GM23338 (cell line): ENCODE data around the gene PRPF6.

ENCODE experiments used
- EZH2phosphoT487 ChIP-seq: fragments of 200-600 bp; sonication (generic); IDR thresholded peaks from one replicate; pipeline ENCODE4 v1.8.1; 2018; ENCODE audit warnings: antibody characterized with exemption; ENCODE audit not compliant: unreplicated experiment
- JUNB ChIP-seq: IDR thresholded peaks from one replicate; pipeline ENCODE4 v1.6.1; 2016; ENCODE audit warnings: antibody characterized with exemption; ENCODE audit not compliant: unreplicated experiment
- TF ChIP-seq, protein P1 (sequence below), 2 experiments: fragments of 200-600 bp in 1 of 2; sonication (generic) in 1 of 2; conservative IDR thresholded peaks; 2 replicates each; pipeline versions ENCODE4 v1.5.1 to v1.6.1; 2016 to 2017; ENCODE audit warnings: antibody characterized with exemption in 2 of 2, low read depth in 2 of 2, mild to moderate bottlenecking in 2 of 2, moderate library complexity in 1 of 2
- TF ChIP-seq, protein P2 (sequence below): IDR thresholded peaks from one replicate; pipeline ENCODE4 v1.6.1; 2018; ENCODE audit warnings: antibody characterized with exemption; ENCODE audit not compliant: unreplicated experiment

DNA sequence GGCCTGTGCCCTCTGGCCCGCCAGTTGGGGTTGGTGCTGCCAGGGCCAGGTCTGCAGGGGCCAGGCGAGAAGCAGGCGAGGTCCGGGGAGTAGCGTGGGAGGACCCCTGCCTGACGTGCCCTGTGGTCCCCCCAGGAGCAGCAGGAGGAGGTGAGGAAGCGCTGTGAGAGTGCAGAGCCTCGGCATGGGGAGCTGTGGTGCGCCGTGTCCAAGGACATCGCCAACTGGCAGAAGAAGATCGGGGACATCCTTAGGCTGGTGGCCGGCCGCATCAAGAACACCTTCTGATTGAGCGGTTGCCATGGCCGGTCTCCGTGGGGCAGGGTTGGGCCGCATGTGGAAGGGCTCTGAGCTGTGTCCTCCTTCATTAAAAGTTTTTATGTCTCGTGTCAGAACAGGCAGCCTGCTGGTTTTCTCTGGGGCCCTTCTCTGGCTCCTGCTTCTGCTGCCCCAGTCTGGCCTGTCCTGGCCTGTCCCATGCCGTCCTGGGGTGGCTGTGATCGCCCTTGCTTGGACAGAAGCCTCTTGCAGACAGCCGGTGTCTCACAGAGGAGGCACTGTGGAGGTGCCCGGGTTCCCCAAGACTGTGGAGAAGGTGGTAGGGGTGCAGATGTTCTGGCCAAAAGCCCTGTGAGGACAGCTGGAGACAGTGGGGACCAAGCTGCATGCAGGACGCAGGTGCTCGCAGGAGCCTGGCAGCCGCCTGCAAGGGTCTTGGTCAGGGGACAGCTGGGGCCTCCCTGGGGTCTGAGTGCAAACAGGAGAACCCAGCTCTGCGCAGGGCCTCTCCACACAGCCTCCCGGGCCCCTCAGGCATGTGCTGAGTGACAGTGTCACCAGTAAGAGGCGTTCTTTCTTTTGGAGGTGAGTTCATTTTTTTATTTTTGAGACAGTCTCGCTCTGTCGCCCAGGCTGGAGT lies 52.0 kb downstream of the PRPF6 start:
- TF ChIP-seq, protein P1, sequence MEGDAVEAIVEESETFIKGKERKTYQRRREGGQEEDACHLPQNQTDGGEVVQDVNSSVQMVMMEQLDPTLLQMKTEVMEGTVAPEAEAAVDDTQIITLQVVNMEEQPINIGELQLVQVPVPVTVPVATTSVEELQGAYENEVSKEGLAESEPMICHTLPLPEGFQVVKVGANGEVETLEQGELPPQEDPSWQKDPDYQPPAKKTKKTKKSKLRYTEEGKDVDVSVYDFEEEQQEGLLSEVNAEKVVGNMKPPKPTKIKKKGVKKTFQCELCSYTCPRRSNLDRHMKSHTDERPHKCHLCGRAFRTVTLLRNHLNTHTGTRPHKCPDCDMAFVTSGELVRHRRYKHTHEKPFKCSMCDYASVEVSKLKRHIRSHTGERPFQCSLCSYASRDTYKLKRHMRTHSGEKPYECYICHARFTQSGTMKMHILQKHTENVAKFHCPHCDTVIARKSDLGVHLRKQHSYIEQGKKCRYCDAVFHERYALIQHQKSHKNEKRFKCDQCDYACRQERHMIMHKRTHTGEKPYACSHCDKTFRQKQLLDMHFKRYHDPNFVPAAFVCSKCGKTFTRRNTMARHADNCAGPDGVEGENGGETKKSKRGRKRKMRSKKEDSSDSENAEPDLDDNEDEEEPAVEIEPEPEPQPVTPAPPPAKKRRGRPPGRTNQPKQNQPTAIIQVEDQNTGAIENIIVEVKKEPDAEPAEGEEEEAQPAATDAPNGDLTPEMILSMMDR (conservative IDR thresholded peaks at IDR 0.05; ENCODE audit: low read depth in 2 of 2): no peak
- TF ChIP-seq, protein P2, sequence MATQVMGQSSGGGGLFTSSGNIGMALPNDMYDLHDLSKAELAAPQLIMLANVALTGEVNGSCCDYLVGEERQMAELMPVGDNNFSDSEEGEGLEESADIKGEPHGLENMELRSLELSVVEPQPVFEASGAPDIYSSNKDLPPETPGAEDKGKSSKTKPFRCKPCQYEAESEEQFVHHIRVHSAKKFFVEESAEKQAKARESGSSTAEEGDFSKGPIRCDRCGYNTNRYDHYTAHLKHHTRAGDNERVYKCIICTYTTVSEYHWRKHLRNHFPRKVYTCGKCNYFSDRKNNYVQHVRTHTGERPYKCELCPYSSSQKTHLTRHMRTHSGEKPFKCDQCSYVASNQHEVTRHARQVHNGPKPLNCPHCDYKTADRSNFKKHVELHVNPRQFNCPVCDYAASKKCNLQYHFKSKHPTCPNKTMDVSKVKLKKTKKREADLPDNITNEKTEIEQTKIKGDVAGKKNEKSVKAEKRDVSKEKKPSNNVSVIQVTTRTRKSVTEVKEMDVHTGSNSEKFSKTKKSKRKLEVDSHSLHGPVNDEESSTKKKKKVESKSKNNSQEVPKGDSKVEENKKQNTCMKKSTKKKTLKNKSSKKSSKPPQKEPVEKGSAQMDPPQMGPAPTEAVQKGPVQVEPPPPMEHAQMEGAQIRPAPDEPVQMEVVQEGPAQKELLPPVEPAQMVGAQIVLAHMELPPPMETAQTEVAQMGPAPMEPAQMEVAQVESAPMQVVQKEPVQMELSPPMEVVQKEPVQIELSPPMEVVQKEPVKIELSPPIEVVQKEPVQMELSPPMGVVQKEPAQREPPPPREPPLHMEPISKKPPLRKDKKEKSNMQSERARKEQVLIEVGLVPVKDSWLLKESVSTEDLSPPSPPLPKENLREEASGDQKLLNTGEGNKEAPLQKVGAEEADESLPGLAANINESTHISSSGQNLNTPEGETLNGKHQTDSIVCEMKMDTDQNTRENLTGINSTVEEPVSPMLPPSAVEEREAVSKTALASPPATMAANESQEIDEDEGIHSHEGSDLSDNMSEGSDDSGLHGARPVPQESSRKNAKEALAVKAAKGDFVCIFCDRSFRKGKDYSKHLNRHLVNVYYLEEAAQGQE: no peak
- no peak for TF ChIP-seq EZH2phosphoT487
- TF ChIP-seq JUNB: no peak
